ENCODE measurements around the gene TMEM167B. TPM values are rescaled to one million over a fixed set of nuclear protein-coding genes. Genes with fewer than 3 reads are reported as not detected.

Gene TMEM167B
- total RNA-seq, 3 donors from 2014 or later = 38.5 to 48.1 (median 45.9) TPM

DNA sequence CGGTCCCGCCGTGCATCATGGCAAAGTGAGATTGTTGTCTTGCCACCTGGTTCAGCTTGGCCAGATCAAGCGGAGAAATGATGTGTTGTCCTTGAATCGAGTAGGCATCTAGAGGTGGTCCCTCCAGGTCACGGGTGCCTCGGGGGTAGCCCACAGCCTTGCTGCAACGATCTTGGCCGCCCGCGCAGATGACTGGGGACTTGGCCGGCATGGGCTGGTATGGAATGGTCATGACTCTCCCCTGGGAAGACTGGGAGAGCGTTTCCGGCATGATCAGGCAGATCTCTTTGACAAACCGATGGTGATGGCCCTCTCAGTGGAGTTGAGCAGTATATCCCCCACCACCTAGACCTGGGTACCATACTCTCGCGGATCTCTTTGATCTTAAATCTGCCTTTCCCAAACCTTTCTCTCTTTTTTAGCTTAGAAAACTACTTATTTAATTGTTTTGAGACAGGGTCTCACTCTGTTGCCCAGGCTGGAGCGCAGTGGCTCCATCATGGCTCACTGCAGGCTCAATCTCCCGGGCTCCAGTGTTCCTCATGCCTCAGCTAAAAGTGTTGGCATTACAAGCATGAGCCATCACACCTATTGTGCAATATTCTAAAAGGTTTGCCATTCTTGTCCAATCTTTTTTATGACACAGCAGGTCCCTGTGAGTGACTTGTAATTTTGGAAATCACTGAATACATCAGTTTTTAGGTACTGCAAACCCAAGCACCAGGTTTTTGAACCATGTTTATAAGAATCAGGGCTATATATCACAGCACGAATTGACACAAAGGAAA lies 14.0 kb downstream of the TMEM167B start:
- ATAC-seq = no peak
- intact Hi-C loops (cut with DNase I, micrococcal nuclease) = no loop called here
- Histone ChIP-seq H3K9me3 (no peaks in the 10 kb centered on the region), H3K4me3 (no peak overlapping the region), H3K36me3 (ENCODE audit: low read depth) (no peaks in the 10 kb centered on the region), H3K4me1 (ENCODE audit: low read depth) (peaks cover 4% of the 10 kb centered on the region)
- no peak for DNase-seq
- TF ChIP-seq, protein P1, sequence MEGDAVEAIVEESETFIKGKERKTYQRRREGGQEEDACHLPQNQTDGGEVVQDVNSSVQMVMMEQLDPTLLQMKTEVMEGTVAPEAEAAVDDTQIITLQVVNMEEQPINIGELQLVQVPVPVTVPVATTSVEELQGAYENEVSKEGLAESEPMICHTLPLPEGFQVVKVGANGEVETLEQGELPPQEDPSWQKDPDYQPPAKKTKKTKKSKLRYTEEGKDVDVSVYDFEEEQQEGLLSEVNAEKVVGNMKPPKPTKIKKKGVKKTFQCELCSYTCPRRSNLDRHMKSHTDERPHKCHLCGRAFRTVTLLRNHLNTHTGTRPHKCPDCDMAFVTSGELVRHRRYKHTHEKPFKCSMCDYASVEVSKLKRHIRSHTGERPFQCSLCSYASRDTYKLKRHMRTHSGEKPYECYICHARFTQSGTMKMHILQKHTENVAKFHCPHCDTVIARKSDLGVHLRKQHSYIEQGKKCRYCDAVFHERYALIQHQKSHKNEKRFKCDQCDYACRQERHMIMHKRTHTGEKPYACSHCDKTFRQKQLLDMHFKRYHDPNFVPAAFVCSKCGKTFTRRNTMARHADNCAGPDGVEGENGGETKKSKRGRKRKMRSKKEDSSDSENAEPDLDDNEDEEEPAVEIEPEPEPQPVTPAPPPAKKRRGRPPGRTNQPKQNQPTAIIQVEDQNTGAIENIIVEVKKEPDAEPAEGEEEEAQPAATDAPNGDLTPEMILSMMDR (IDR thresholded peaks at IDR 0.05) = no peak

DNA sequence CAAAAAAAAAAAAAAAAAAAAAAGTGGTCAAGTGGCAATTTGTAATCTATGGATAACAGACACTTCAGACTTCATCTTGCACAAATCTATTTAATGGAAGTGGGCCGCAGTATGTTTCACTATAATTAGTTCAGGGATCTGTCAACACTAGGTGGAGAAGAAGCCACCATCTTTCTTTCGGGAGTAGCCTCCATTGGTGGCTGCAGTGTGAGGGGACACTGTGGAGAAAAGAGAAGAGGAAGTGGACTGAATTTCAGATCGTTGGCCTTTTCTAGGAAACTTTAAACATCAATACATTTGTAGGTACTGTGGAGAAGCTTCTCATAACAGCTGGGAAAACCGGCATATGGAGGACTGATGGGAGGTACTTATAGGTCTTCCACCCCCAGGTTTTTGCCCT lies 15.3 kb downstream of the TMEM167B start:
- no peak for DNase-seq
- TF ChIP-seq, protein P1 (IDR thresholded peaks at IDR 0.05) = no peak
- no peaks in the 10 kb centered on the region for H3K9me3 ChIP-seq
- no peak overlapping the region for H3K4me3 ChIP-seq
- no peaks in the 10 kb centered on the region for H3K36me3 ChIP-seq (ENCODE audit: low read depth)
- no peak for ATAC-seq
- intact Hi-C loops (cut with DNase I, micrococcal nuclease) = no loop called here
- peaks cover 4% of the 10 kb centered on the region for H3K4me1 ChIP-seq (ENCODE audit: low read depth)

- intact Hi-C loops (cut with DNase I, micrococcal nuclease) = no loop called here
- DNase-seq (no peak), ATAC-seq (no peak)
- H3K36me3 ChIP-seq (ENCODE audit: low read depth) = no peaks in the 10 kb centered on the region
- TF ChIP-seq, protein P1 (IDR thresholded peaks at IDR 0.05) = no peak
- H3K9me3 ChIP-seq = no peaks in the 10 kb centered on the region
- no peak overlapping the region for H3K4me3 ChIP-seq
- peaks cover 5% of the 10 kb centered on the region for H3K4me1 ChIP-seq (ENCODE audit: low read depth)
Measured at GRCh38 chr1:109107785-109108184, 17.2 kb downstream of the TMEM167B start.

DNA sequence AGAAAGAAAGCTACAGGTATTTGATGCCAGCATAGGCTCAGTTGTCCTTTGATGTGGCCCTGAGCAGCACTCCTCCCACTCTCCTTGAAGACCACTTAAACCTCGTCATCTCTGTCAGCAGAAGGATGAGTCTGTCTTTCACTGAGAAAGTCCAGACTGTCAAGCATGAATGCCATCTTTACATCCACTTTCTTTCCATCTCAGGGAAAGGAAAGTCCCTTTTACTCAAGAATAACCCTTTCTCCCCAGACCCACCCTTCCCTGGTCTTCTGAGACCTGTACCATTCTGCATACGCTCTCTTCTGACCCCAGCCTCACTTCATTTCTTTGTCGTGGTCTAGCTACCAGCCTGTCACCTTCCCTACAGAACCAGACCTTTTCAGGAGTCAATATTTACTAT lies 19.3 kb downstream of the TMEM167B start:
- intact Hi-C loops (cut with DNase I, micrococcal nuclease) = no loop called here
- no peak for DNase-seq
- H3K9me3 ChIP-seq = no peaks in the 10 kb centered on the region
- no peaks in the 10 kb centered on the region for H3K36me3 ChIP-seq (ENCODE audit: low read depth)
- ATAC-seq = no peak
- H3K4me1 ChIP-seq (ENCODE audit: low read depth) = peaks cover 5% of the 10 kb centered on the region
- TF ChIP-seq, protein P1 (IDR thresholded peaks at IDR 0.05) = no peak
- no peak overlapping the region for H3K4me3 ChIP-seq

DNA sequence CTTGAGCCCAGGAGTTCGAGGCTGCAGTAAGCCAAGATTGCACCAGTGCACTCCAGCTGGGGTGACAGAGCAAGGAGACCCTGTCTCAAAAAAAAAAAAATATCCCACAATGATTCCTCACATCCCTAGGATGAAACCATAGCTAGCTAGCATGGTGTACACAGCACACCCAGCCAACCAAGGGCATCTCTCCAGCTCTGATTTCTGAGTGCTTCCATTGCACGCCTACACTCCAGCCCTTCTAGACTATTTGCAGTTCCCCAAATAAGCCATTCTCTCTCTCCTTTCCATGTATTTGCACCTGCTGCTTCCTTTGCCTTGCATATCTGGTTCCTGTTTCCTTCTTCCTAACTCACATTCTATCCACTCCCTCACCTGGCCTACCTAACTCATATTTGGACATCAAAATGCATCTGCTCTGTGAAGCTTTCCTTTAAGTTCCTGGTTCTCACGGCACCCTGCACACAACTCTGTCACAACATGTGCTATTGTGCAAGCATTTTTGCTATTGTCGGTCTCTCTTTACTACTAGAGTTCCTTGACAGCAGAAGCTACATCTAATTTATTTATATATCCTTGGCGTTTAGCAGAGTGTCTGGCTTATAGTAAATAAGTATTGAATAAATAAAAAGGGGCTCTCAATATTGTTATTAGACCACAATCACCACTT lies 21.0 kb downstream of the TMEM167B start:
- ATAC-seq (no peak), DNase-seq (no peak)
- TF ChIP-seq, protein P1 (IDR thresholded peaks at IDR 0.05) = no peak
- no peaks in the 10 kb centered on the region for H3K9me3 ChIP-seq
- H3K36me3 ChIP-seq (ENCODE audit: low read depth) = no peaks in the 10 kb centered on the region
- intact Hi-C loops (cut with DNase I, micrococcal nuclease) = no loop called here
- H3K4me1 ChIP-seq (ENCODE audit: low read depth) = peaks cover 5% of the 10 kb centered on the region
- no peak overlapping the region for H3K4me3 ChIP-seq

Measured in mucosa of descending colon (tissue), 3 donors.